Esophagus (tissue), 2 donors: ENCODE results near the gene SETD2. TPM values are rescaled to one million over a fixed set of nuclear protein-coding genes. Genes with fewer than 3 reads are reported as not detected.

Experiments
- H3K27ac ChIP-seq, 2 donors: one replicate each; pipeline ENCODE4 v1.5.1; 2013; ENCODE audit warnings: low read depth in 2 of 2, mild to moderate bottlenecking in 2 of 2, inconsistent platforms in 1 of 2, low read length in 1 of 2, moderate library complexity in 1 of 2
- H3K27me3 ChIP-seq, 2 donors: one replicate each; pipeline ENCODE4 v1.6.1; 2013; ENCODE audit warnings: low read length in 2 of 2, control low read depth in 1 of 2, mild to moderate bottlenecking in 1 of 2; ENCODE audit not compliant: insufficient read depth in 2 of 2, control insufficient read depth in 1 of 2
- H3K36me3 ChIP-seq, 2 donors: one replicate each; pipeline ENCODE4 v1.6.1; 2013; ENCODE audit warnings: low read length in 1 of 2; ENCODE audit not compliant: control insufficient read depth in 2 of 2, insufficient read depth in 2 of 2
- H3K4me1 ChIP-seq, 2 donors: one replicate each; pipeline ENCODE4 v1.6.1; 2013; ENCODE audit warnings: low read length in 1 of 2; ENCODE audit not compliant: control insufficient read depth in 2 of 2, insufficient read depth in 2 of 2
- H3K4me3 ChIP-seq, 2 donors: one replicate each; pipeline ENCODE4 v1.5.1; 2013; ENCODE audit warnings: low read length in 2 of 2, mild to moderate bottlenecking in 2 of 2, low read depth in 1 of 2, moderate library complexity in 1 of 2
- H3K9me3 ChIP-seq, 2 donors: one replicate each; pipeline ENCODE4 v1.6.1; 2013; ENCODE audit warnings: mild to moderate bottlenecking in 2 of 2, low read depth in 1 of 2, low read length in 1 of 2, moderate library complexity in 1 of 2; ENCODE audit not compliant: control insufficient read depth in 2 of 2, insufficient read depth in 1 of 2
- WGBS, 2 donors: extraction: QIAGEN DNeasy Blood & Tissue Kit; methylation state at CpG; one replicate each; pipeline ENCODE4 v1.1.7; 2013; 5-methylcytosine and 5-hydroxymethylcytosine counted together
- polyA plus RNA-seq, 2 donors: library from polyadenylated mRNA; stranded (reverse); fragments of 200-250 nt; gene quantifications; one replicate each; pipeline ENCODE4 v1.2.3, GENCODE V29; 2013
- donor health status: healthy with polysubstance abuse.
- donor health status: Bipolar disorder and iron deficiency.

The SETD2 gene
- polyA plus RNA-seq, 2 donors = 9.0 to 11.7 TPM

DNA sequence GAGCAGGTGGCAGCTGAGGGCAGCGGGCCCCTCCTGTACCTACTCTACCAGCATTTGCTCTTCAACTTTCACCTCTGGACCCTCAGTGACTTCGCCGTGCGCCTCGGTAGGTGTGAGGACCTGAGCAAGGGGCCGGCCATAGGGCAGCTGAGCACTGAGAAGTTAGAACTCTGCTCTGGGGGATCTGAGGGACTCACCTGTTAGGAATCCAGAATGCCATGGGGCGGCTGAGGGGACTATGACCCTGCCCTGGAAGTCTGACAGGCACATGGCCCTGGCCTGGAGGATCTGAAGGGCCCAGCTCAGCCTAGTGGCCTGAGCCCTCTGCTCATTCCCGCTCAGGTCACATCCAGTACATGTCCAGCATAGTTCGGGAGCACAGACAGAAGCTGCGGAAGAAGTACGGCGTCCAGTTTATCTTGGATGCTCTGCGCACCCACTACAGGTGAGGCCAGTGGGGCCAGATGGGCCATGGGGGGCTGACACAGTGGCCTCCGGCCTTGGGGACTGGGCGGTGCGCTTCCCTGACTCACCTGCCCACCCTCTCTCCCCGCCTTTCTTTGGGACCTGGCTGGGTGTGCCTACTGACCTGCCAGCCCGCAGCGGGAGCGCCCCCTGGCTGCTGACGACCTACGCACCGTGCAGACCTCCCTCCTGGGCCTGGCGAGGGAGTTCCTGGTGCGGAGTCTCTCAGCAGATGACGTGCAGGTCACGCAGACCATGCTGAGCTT lies 165.6 kb downstream of the SETD2 start:
- 59 to 61% methylated on average over 24 to 27 of the region's 27 CpGs for WGBS, 2 donors
- no peaks in the 10 kb centered on the region for H3K9me3 ChIP-seq
- H3K27ac ChIP-seq = peak overlapping the region in 1 of 2 donors; percentile 11
- H3K36me3 ChIP-seq = peaks cover 33 to 86% of the 10 kb centered on the region in 2 donors
- H3K4me3 ChIP-seq = no peak overlapping the region
- no peaks in the 10 kb centered on the region for H3K27me3 ChIP-seq
- peaks cover 0 to 16% of the 10 kb centered on the region in 2 donors for H3K4me1 ChIP-seq

DNA sequence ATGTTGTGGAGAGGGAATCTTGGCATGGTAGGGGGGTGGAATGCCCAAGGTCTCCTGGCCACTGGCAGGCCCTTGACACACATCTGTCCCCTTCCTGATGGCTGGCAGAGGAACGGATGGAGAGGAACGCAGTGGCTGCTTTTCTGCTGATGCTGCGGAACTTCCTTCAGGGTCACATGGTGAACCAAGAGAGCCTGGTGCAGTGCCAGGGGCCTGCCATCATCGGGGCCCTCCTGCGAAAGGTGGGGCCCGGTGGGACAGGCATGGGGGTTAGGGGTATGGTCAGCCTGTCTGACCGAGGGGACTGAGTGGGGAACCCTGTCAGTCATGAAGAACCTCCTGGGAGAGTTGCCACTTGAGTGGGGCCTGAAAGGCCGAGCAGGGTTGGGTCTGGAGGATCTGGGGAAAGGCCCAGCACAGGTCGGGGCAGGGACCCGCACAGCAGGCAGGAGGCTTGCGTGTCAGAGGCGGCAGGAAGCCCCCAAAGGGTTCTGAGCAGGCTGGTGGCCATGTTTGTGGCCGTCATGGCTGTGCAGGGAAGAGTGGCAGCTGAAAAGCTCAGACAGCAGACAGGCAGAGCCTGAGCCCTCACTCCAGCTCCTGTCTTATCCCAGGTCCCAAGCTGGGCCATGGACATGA lies 166.3 kb downstream of the SETD2 start:
- Histone ChIP-seq H3K27me3 (no peaks in the 10 kb centered on the region), H3K27ac (peak overlapping the region in 1 of 2 donors; percentile 11), H3K4me1 (peaks cover 0 to 16% of the 10 kb centered on the region in 2 donors), H3K4me3 (no peak overlapping the region), H3K36me3 (peaks cover 28 to 84% of the 10 kb centered on the region in 2 donors), H3K9me3 (no peaks in the 10 kb centered on the region)
- WGBS, 2 donors = 80 to 81% methylated on average over 13 of the region's 13 CpGs

DNA sequence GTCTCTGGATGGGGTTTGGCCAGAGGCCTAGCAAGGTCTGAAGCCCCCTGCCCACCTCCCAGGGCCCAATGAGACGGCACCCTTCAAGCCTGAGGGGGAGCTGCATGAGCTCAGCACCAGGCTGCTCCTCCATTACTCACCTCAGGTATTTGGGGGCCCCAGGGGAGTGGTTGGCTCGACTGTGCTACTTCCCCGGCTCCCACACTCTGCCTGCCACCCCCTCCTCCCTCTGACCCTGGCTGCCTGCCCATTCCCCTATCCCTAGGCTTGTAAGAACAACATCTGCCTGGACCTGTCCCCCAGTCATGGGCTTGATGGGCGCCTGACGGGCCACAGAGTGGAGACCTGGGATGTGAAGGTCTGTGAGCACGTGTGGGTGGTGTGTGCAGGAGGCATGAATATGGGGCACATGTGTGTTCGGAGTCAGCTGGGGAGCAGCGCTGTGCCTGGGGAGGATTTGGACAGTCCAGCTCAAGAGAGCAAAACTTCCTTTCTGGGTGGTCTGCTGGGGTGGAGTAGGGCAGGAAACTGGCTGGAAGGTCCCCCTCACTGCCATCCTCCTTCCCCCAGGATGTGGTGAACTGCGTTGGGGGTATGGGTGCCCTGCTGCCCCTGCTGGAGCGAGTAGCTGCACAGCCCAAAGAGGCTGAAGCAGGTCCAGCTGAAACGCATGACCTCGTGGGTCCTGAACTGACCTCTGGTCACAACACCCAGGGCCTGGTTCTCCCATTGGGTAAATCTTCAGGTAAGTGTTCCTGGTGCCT lies 167.0 kb downstream of the SETD2 start:
- peaks cover 30 to 83% of the 10 kb centered on the region in 2 donors for H3K36me3 ChIP-seq
- 58 to 64% methylated on average over 12 of the region's 12 CpGs for WGBS, 2 donors

DNA sequence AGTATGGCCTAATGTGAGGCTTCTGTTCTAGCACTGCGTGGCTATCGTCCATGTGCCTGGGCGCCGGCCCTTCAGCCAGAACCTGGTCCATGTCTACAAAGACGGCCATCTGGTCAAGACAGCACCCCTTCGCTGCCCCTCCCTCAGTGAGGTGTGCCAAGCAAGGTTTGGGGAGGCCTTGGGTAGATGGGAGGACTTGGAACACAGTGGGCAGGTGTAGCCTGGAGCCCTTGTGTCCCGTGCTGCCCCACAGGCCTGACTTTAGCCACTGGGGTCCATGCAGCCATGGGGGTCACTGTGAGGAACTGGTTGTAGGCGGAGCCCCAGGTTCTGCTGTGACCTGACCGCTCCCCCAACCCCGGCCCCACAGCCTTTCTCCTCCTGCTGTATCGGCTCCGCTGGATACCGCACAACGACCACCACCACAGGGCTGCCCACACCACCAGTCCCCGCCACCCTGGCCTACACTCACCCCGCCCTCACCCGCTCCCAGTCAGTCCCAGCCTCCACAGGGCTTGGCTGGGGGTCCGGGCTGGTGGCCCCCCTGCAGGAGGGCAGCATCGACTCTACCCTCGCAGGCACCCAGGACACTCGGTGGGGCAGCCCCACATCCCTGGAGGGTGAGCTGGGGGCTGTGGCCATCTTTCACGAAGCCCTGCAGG lies 167.9 kb downstream of the SETD2 start:
- Histone ChIP-seq H3K27ac (no peak overlapping the region), H3K4me3 (no peak overlapping the region), H3K9me3 (no peaks in the 10 kb centered on the region), H3K4me1 (peaks cover 0 to 9% of the 10 kb centered on the region in 2 donors), H3K27me3 (no peaks in the 10 kb centered on the region), H3K36me3 (peaks cover 30 to 83% of the 10 kb centered on the region in 2 donors)
- WGBS, 2 donors = 92 to 94% methylated on average over 22 of the region's 22 CpGs

More for the DNA sequence above, 167.0 kb downstream of the SETD2 start:
- no peak overlapping the region for H3K4me3 ChIP-seq
- no peaks in the 10 kb centered on the region for H3K9me3 ChIP-seq
- H3K4me1 ChIP-seq = peaks cover 0 to 15% of the 10 kb centered on the region in 2 donors
- peak overlapping the region in 1 of 2 donors; percentile 22 for H3K27ac ChIP-seq
- H3K27me3 ChIP-seq = no peaks in the 10 kb centered on the region

DNA sequence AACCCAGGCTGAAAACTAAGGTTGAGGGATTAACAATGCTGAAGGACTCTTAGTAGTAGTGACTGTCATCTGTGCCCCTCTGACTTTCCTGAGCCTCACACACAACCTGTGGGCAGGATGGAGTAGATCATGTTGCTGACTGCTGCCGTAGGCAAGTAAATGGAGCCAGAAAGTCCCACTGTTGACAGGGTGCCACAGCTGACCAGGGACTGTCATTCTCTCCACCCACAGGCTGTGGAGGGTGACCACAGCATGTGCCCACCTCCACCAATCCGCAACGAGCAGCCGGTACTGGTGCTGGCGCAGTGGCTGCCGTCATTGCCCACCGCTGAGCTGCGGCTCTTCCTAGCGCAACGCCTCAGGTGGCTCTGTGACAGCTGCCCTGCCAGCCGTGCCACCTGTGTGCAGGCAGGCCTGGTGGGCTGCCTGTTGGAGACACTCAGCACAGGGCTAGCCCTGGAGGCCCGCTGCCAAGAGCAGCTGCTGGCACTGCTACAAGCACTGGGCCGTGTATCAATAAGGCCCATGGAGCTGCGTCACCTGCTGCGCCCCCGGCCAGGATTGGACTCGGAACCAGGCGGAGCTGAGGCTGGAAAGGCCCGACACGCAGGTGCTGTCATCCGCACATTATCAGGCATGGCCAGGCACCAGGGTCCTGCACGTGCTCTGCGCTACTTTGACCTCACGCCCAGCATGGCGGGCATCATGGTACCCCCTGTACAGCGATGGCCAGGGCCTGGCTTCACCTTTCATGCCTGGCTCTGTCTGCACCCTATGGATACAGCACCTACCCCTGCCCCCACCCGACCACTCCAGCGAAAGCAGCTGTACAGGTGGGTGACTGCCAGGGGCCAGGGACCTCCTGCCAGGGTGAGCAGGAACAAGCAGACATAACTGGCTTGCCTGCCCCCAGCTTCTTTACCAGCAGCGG lies 168.8 kb downstream of the SETD2 start:
- Histone ChIP-seq H3K4me1 (peaks cover 0 to 9% of the 10 kb centered on the region in 2 donors), H3K4me3 (no peak overlapping the region), H3K27ac (no peak overlapping the region), H3K27me3 (no peaks in the 10 kb centered on the region), H3K36me3 (peaks cover 27 to 82% of the 10 kb centered on the region in 2 donors), H3K9me3 (no peaks in the 10 kb centered on the region)
- WGBS, 2 donors = 90 to 92% methylated on average over 29 of the region's 29 CpGs

DNA sequence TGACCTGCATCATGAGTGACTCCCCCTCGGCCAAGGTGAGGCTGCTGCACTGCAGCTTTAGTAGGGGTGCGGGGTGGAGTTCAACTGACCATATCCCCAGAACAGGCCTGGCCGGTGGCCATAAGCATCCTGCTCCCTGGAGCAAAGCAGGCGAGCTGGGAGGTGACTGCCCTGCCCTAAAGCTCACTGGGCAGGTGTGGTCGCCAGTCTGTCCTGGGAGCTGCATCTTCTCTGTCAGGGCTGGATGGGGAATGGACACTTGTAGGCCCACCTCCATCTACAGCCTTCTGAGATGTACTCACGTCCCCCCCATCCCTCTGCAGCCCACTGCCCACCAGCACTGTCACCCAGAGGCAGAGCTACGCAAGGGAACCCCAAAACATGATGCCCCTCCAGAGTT lies 169.9 kb downstream of the SETD2 start:
- Histone ChIP-seq H3K36me3 (peaks cover 16 to 82% of the 10 kb centered on the region in 2 donors), H3K9me3 (no peaks in the 10 kb centered on the region), H3K4me3 (no peak overlapping the region), H3K4me1 (peaks cover 0 to 11% of the 10 kb centered on the region in 2 donors), H3K27ac (no peak overlapping the region), H3K27me3 (no peaks in the 10 kb centered on the region)
- WGBS, 2 donors = 83 to 92% methylated on average over 7 of the region's 7 CpGs

DNA sequence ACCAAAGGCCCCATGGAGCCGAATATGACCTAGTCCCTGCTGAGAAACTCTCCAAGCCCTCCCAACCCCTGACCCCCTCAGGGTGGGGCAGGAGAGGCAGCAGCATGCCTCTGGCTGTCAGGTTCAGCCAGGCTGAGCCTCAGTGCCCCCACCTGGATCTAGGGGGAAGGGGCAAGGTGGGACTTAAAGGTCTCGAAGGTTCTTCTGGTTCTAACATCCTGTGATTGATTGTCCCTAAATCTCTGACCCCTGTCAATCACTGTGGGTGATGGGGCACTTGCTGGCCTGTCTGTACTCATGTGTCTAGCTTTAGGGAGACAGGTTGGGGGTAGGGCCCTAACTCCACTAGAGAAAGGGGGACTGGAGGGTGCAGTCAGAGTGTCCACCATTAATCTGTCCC lies 170.6 kb downstream of the SETD2 start:
- peaks cover 2 to 11% of the 10 kb centered on the region in 2 donors for H3K4me1 ChIP-seq
- no peak overlapping the region for H3K27ac ChIP-seq
- no peaks in the 10 kb centered on the region for H3K9me3 ChIP-seq
- no peaks in the 10 kb centered on the region for H3K27me3 ChIP-seq
- no peak overlapping the region for H3K4me3 ChIP-seq
- peaks cover 15 to 82% of the 10 kb centered on the region in 2 donors for H3K36me3 ChIP-seq
- 68 to 78% methylated on average over 2 of the region's 2 CpGs for WGBS, 2 donors

DNA sequence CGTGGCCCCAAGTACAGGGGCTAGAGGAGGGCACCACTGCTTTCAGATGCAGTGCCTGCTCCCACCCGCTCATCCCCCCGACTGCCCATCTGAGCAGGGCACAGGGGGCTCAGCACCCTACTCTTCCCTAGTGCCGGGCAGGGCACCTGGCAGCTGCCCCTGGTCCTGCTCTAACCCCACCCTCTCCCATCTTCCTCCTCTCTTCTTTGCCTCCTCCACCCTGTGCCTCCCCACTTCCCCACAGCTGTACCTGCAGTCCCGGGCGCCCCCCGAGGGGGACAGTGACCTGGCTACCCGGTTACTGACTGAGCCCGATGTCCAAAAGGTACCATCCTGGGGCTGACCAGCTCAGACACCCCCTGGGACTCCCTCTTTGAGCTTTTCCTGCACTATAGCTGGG lies 171.7 kb downstream of the SETD2 start:
- 89 to 94% methylated on average over 9 of the region's 9 CpGs for WGBS, 2 donors
- peaks cover 15 to 79% of the 10 kb centered on the region in 2 donors for H3K36me3 ChIP-seq
- peaks cover 2 to 18% of the 10 kb centered on the region in 2 donors for H3K4me1 ChIP-seq
- H3K9me3 ChIP-seq = no peaks in the 10 kb centered on the region
- H3K27me3 ChIP-seq = no peaks in the 10 kb centered on the region
- H3K27ac ChIP-seq = no peak overlapping the region
- no peak overlapping the region for H3K4me3 ChIP-seq
